GM12801 (cell line): ENCODE data around the gene ALCAM.

Source experiments
- TF ChIP-seq, protein P1 (sequence below): IDR thresholded peaks from one replicate; pipeline ENCODE4 v1.5.1; 2011; ENCODE audit warnings: control low read depth; ENCODE audit not compliant: insufficient read length; ENCODE audit errors: extremely low read depth

ALCAM gene

DNA sequence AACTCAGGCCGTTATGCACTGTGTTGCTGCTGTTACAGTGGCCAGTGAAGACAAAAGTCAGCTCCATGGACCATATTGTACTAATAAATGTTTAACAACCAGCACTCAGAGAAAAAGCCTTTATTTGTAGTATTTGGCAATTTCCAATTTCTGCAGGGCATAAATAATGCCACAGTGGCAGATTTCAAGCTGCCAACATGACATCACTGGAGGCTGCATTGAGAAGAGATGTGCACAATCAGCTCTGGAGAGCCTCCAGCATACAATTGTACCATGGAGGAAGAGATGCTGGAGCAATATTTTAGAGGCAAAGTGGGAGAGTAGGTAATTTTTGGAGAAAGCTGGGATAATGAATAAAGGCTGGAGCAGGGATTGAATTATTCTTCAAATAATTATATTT is 9.7 kb upstream of the ALCAM start:
- TF ChIP-seq, protein P1, sequence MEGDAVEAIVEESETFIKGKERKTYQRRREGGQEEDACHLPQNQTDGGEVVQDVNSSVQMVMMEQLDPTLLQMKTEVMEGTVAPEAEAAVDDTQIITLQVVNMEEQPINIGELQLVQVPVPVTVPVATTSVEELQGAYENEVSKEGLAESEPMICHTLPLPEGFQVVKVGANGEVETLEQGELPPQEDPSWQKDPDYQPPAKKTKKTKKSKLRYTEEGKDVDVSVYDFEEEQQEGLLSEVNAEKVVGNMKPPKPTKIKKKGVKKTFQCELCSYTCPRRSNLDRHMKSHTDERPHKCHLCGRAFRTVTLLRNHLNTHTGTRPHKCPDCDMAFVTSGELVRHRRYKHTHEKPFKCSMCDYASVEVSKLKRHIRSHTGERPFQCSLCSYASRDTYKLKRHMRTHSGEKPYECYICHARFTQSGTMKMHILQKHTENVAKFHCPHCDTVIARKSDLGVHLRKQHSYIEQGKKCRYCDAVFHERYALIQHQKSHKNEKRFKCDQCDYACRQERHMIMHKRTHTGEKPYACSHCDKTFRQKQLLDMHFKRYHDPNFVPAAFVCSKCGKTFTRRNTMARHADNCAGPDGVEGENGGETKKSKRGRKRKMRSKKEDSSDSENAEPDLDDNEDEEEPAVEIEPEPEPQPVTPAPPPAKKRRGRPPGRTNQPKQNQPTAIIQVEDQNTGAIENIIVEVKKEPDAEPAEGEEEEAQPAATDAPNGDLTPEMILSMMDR = no peak

GRCh38 chr3:105359098-105359762 is 7.5 kb upstream of the ALCAM start:
- TF ChIP-seq, protein P1 = no peak

GRCh38 chr3:105360003-105360402 is 6.7 kb upstream of the ALCAM start:
- TF ChIP-seq, protein P1 = no peak

- TF ChIP-seq, protein P1 = no peak
These were observed 4.6 kb upstream of the ALCAM start for GRCh38 chr3:105362021-105362665.

DNA sequence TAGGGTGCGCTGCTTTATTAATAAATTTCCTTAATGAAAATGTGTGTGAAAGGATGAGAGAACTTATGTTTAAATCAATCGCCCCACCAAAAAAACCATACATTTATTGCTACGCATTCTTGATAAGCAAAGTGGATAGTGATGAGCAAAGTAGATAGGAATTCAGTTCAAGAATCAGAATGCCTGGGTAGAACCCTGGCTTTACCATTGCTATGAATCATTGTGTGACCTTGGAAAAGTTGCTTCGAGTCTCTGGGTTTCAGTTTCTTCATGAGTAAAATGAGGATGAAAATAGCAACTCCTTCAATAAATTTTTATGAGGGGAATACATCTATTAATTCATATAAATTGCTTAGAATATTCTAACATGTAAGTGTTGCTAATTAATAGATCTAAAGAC is 2.6 kb upstream of the ALCAM start:
- TF ChIP-seq, protein P1 = no peak

DNA sequence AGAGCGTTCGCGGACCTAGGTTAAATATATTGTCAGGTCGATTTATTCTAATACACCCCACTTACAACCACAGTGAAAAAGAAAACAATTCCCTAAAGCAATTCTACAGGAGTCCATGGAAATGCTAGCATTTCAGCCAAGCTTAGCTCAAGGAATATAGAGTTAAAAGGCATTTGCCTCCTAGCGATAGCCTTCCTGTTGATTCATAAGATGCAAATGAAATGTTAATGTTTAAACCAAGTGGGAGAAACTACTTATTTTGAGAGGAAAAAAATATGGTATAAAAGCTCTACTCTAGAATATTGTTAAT is 1.7 kb upstream of the ALCAM start:
- TF ChIP-seq, protein P1 = no peak

- TF ChIP-seq, protein P1 = no peak
These were observed 1.1 kb upstream of the ALCAM start for GRCh38 chr3:105365391-105366325.
